Measurements from ENCODE around the gene POLDIP2.
A peak's percentile ranks its signal among the peaks of the same experiment; 100 is the strongest.

- TF ChIP-seq CTCF (IDR thresholded peaks at IDR 0.05; ENCODE audit: insufficient read depth, low read length): no peak
- TF ChIP-seq POLR2AphosphoS5 (IDR thresholded peaks at IDR 0.05; ENCODE audit: low read depth): no peak
- no peak for TF ChIP-seq REST (IDR thresholded peaks at IDR 0.05; ENCODE audit: insufficient replicate concordance, low read depth)
- TF ChIP-seq GABPA (IDR thresholded peaks at IDR 0.05; ENCODE audit: low read depth): no peak
- peak; percentile 38; the same call in 1 of the 2 replicates for TF ChIP-seq SPI1 (IDR thresholded peaks at IDR 0.05; ENCODE audit: borderline replicate concordance, low read depth)
These were observed 41.1 kb upstream of the POLDIP2 start for GRCh38 chr17:28398280-28398981.
